Uterus (tissue), 4 donors: Measurements from ENCODE around the gene ZCCHC18. TPM values are rescaled to one million over a fixed set of nuclear protein-coding genes. Genes with fewer than 3 reads are reported as not detected.

Source experiments
- DNase-seq, 2 donors: peaks; one replicate each; pipeline ENCODE4 v3.0.0-alpha.2; 2019 to 2020
- H3K27ac ChIP-seq, 2 donors: fragments of 200-600 bp; sonication (generic); 1 replicate in 1 of 2; 2 replicates in 1 of 2; pipeline ENCODE4 v1.5.1; 2016 to 2018
- H3K27me3 ChIP-seq, 2 donors: fragments of 200-600 bp; sonication (generic); one replicate each; pipeline ENCODE4 v1.5.1; 2018 to 2019; ENCODE audit warnings: control low read depth in 1 of 2
- H3K36me3 ChIP-seq, 2 donors: fragments of 200-600 bp; sonication (generic); one replicate each; pipeline ENCODE4 v1.5.1; 2019; ENCODE audit warnings: control low read depth in 1 of 2
- H3K4me1 ChIP-seq, 2 donors: fragments of 200-600 bp; sonication (generic); one replicate each; pipeline ENCODE4 v1.5.1; 2018 to 2019; ENCODE audit warnings: control low read depth in 1 of 2
- H3K4me3 ChIP-seq, 2 donors: fragments of 200-600 bp; sonication (generic); 1 replicate in 1 of 2; 2 replicates in 1 of 2; pipeline ENCODE4 v1.5.1; 2018 to 2019; ENCODE audit warnings: mild to moderate bottlenecking in 1 of 2
- H3K9me3 ChIP-seq, 2 donors: fragments of 200-600 bp; sonication (generic); one replicate each; pipeline ENCODE4 v1.5.1; 2019; ENCODE audit warnings: control low read depth in 1 of 2
- POLR2A ChIP-seq, 2 donors: fragments of 450-650 bp; IDR thresholded peaks; one replicate each; pipeline ENCODE4 v1.6.1; 2016; ENCODE audit warnings: antibody characterized with exemption in 2 of 2, mild to moderate bottlenecking in 1 of 2, moderate library complexity in 1 of 2
- intact Hi-C: fragments of 100-400 bp; cut with DNase I; formaldehyde crosslinking; loops from one replicate; pipeline ENCODE4 v1.15.1; 2023; ENCODE audit warnings: low total_unique reads
- total RNA-seq, 4 donors: library from RNA; depleted of rRNA in 3 of 4; stranded (reverse); fragments of >200 nt in 3 of 4; gene quantifications; one replicate each; pipeline versions ENCODE4 v1.1.0 to v1.2.4, GENCODE V29; 2014 to 2023
- TF ChIP-seq, protein P1 (sequence below), 4 experiments: fragments of 200-600 bp in 2 of 4; fragments of 450-650 bp in 2 of 4; sonication (generic) in 2 of 4; IDR thresholded peaks; one replicate each; pipeline ENCODE4 v1.5.1; 2016 to 2019; ENCODE audit warnings: antibody characterized with exemption in 4 of 4, mild to moderate bottlenecking in 2 of 4, moderate library complexity in 1 of 4
- donor health status: DM: yes; HTN: yes; CAD: no.

Gene ZCCHC18
- total RNA-seq, 4 donors from 2014 or later = 3.7 to 7.2 TPM; not detected in 2

- Histone ChIP-seq H3K27ac (peak within 1 kb of the TSS; percentile 79 to 89), H3K4me3 (peak within 1 kb of the TSS; percentile 52 to 53), H3K4me1 (no peaks in the 10 kb centered on the region), H3K27me3 (no peaks in the 10 kb centered on the region), H3K36me3 (no peaks in the 10 kb centered on the region), H3K9me3 (no peaks in the 10 kb centered on the region)
- TF ChIP-seq, protein P1, sequence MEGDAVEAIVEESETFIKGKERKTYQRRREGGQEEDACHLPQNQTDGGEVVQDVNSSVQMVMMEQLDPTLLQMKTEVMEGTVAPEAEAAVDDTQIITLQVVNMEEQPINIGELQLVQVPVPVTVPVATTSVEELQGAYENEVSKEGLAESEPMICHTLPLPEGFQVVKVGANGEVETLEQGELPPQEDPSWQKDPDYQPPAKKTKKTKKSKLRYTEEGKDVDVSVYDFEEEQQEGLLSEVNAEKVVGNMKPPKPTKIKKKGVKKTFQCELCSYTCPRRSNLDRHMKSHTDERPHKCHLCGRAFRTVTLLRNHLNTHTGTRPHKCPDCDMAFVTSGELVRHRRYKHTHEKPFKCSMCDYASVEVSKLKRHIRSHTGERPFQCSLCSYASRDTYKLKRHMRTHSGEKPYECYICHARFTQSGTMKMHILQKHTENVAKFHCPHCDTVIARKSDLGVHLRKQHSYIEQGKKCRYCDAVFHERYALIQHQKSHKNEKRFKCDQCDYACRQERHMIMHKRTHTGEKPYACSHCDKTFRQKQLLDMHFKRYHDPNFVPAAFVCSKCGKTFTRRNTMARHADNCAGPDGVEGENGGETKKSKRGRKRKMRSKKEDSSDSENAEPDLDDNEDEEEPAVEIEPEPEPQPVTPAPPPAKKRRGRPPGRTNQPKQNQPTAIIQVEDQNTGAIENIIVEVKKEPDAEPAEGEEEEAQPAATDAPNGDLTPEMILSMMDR (IDR thresholded peaks at IDR 0.05) = no peak
- TF ChIP-seq POLR2A (IDR thresholded peaks at IDR 0.05) = peak in 1 of 2 donors; percentile 37
- peak; percentile 68 to 75 for DNase-seq
- intact Hi-C loops = no loop called here
Measured at GRCh38 chrX:104156630-104157529, 44.6 kb downstream of the ZCCHC18 start, which contains the start of gene SLC25A53. Gene SLC25A53, minus strand, starts transcription at chrX:104157009. Its CDS starts 51,752 bp downstream, at chrX:104105257.

Other genes starting within 250 kb of the ZCCHC18 start
- 10 to 100 TPM in 2 of 4 donors, 1 to 10 TPM in 2; 1.3 to 15.3 (median 9.4) TPM for gene TMSB15B, start 149.9 kb upstream of the ZCCHC18 start, total RNA-seq
- gene H2BW1, start 98.8 kb upstream of the ZCCHC18 start, total RNA-seq = not detected
- not detected for gene H2BW2, start 72.6 kb upstream of the ZCCHC18 start, total RNA-seq
- 10 to 100 TPM in 3 of 4 donors, under 1 TPM in 1; 0.59 to 20.3 (median 11.2) TPM for gene TMSB15C, start 36.3 kb upstream of the ZCCHC18 start, total RNA-seq
- gene SLC25A53, start 44.5 kb downstream of the ZCCHC18 start, total RNA-seq = 10 to 100 TPM in 3 of 4 donors, not detected in 1; 10.2 to 22.4 (median 19.2) TPM
- 10 to 100 TPM in 3 of 4 donors, 1 to 10 TPM in 1; 6.9 to 44.3 (median 18.0) TPM for gene FAM199X, start 53.9 kb downstream of the ZCCHC18 start, total RNA-seq
- gene ESX1, start 142.4 kb downstream of the ZCCHC18 start, total RNA-seq = under 1 TPM in 1 of 4 donors, not detected in 3; 0.21 TPM